NCI-H2029 (cell line): ENCODE results near the gene CNOT3.
A peak's percentile ranks its signal among the peaks of the same experiment; 100 is the strongest.

ENCODE experiments used
- DNase-seq: peaks from one replicate; lab custom pipeline; 2025; lab: John Stamatoyannopoulos, UW

The CNOT3 gene

GRCh38 chr19:54151362-54152035 lies 13.9 kb downstream of the CNOT3 start:
- DNase-seq, result no peak

- DNase-seq, result no peak
Measured at GRCh38 chr19:54152267-54152666, 14.7 kb downstream of the CNOT3 start.

GRCh38 chr19:54152878-54153524 lies 15.4 kb downstream of the CNOT3 start:
- DNase-seq, result no peak

- DNase-seq, result no peak
Measured at GRCh38 chr19:54153731-54154326, 16.3 kb downstream of the CNOT3 start.

GRCh38 chr19:54154603-54155345 lies 17.2 kb downstream of the CNOT3 start:
- no peak for DNase-seq

- DNase-seq, result no peak
Measured at GRCh38 chr19:54155694-54156093, 18.1 kb downstream of the CNOT3 start.

- DNase-seq, result no peak
Measured at GRCh38 chr19:54156490-54156889, 18.9 kb downstream of the CNOT3 start.

GRCh38 chr19:54156953-54157352 lies 19.4 kb downstream of the CNOT3 start:
- DNase-seq, result no peak

GRCh38 chr19:54158812-54159351 lies 21.3 kb downstream of the CNOT3 start:
- no peak for DNase-seq

- peak; percentile 100 for DNase-seq
Measured at GRCh38 chr19:54159352-54160181, 22.0 kb downstream of the CNOT3 start, which contains the start of gene LENG1. TSS of gene LENG1 (minus strand) at chr19:54159721. CDS start at chr19:54159695, 26 bp downstream.

- no peak for DNase-seq
Measured at GRCh38 chr19:54160182-54160811, 22.7 kb downstream of the CNOT3 start.

- no peak for DNase-seq
Measured at GRCh38 chr19:54160854-54161253, 23.3 kb downstream of the CNOT3 start.

GRCh38 chr19:54162241-54162805 lies 24.8 kb downstream of the CNOT3 start:
- DNase-seq, result peak; percentile 85

GRCh38 chr19:54162884-54163283 lies 25.3 kb downstream of the CNOT3 start:
- no peak for DNase-seq

- DNase-seq, result peak; percentile 56
Measured at GRCh38 chr19:54164369-54165068, 27.0 kb downstream of the CNOT3 start.

GRCh38 chr19:54165222-54165621 lies 27.7 kb downstream of the CNOT3 start:
- no peak for DNase-seq

- peak; percentile 80 for DNase-seq
Measured at GRCh38 chr19:54168174-54168917, 30.8 kb downstream of the CNOT3 start.

GRCh38 chr19:54169149-54169740 lies 31.7 kb downstream of the CNOT3 start:
- DNase-seq, result no peak
